Kidney epithelial cell (primary cell): ENCODE data around the gene EIF4G2. TPM values are rescaled to one million over a fixed set of nuclear protein-coding genes. Genes with fewer than 3 reads are reported as not detected.
A peak's percentile ranks its signal among the peaks of the same experiment; 100 is the strongest.

Experiments
- DNase-seq: peaks from one replicate; pipeline ENCODE4 v3.0.0-alpha.2; 2010; ENCODE audit warnings: low read depth
- H3K27me3 ChIP-seq: 2 replicates; pipeline ENCODE4 v1.6.0; 2011; ENCODE audit warnings: low read length; ENCODE audit not compliant: control insufficient read depth, insufficient read depth
- H3K36me3 ChIP-seq: 2 replicates; pipeline ENCODE4 v1.5.1; 2011; ENCODE audit warnings: low read length; ENCODE audit not compliant: control insufficient read depth, insufficient read depth
- H3K4me3 ChIP-seq: 2 replicates; pipeline ENCODE4 v1.5.1; 2011; ENCODE audit warnings: low read depth, mild to moderate bottlenecking, control low read depth, low read length
- total RNA-seq: library from RNA; depleted of rRNA; stranded (reverse); fragments of >200 nt; gene quantifications from 2 replicates; pipeline ENCODE4 v1.2.3, GENCODE V29; 2015
- TF ChIP-seq, protein P1 (sequence below): IDR thresholded peaks from 2 replicates; pipeline ENCODE4 v1.5.1; 2011; ENCODE audit warnings: mild to moderate bottlenecking, moderate library complexity, low read length, control low read depth, inconsistent platforms; ENCODE audit not compliant: insufficient read depth, poor library complexity, severe bottlenecking

The EIF4G2 gene
- total RNA-seq, 1 donor from 2014 or later = 813 TPM

GRCh38 chr11:10762913-10763421 lies 45.8 kb downstream of the EIF4G2 start:
- TF ChIP-seq, protein P1, sequence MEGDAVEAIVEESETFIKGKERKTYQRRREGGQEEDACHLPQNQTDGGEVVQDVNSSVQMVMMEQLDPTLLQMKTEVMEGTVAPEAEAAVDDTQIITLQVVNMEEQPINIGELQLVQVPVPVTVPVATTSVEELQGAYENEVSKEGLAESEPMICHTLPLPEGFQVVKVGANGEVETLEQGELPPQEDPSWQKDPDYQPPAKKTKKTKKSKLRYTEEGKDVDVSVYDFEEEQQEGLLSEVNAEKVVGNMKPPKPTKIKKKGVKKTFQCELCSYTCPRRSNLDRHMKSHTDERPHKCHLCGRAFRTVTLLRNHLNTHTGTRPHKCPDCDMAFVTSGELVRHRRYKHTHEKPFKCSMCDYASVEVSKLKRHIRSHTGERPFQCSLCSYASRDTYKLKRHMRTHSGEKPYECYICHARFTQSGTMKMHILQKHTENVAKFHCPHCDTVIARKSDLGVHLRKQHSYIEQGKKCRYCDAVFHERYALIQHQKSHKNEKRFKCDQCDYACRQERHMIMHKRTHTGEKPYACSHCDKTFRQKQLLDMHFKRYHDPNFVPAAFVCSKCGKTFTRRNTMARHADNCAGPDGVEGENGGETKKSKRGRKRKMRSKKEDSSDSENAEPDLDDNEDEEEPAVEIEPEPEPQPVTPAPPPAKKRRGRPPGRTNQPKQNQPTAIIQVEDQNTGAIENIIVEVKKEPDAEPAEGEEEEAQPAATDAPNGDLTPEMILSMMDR = no peak
- Histone ChIP-seq H3K4me3 (no peak overlapping the region), H3K27me3 (no peaks in the 10 kb centered on the region), H3K36me3 (no peaks in the 10 kb centered on the region)
- no peak for DNase-seq

DNA sequence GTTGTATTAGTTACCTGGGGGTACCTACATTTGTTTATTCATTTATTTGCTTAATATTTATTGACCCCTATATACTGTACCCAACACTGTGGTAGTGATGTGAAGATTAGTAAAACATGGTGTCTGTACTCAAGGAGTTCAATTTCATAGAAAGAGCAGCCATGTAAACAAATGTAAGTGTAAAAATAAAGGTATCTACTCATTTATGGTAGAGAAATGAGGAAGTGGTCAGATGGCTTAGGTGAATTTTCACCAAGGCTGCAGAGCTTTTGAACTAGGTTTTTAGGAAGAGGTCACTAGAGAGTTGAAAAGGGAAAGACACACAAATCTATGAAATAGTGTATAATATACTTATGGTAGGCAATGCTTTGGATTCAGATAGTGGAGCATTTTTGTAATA lies 46.5 kb downstream of the EIF4G2 start:
- DNase-seq = no peak
- no peaks in the 10 kb centered on the region for H3K36me3 ChIP-seq
- H3K4me3 ChIP-seq = no peak overlapping the region
- TF ChIP-seq, protein P1 = no peak
- no peaks in the 10 kb centered on the region for H3K27me3 ChIP-seq

GRCh38 chr11:10761085-10761698 lies 47.5 kb downstream of the EIF4G2 start:
- Histone ChIP-seq H3K4me3 (no peak overlapping the region), H3K36me3 (no peaks in the 10 kb centered on the region), H3K27me3 (no peaks in the 10 kb centered on the region)
- no peak for DNase-seq
- TF ChIP-seq, protein P1 = no peak

DNA sequence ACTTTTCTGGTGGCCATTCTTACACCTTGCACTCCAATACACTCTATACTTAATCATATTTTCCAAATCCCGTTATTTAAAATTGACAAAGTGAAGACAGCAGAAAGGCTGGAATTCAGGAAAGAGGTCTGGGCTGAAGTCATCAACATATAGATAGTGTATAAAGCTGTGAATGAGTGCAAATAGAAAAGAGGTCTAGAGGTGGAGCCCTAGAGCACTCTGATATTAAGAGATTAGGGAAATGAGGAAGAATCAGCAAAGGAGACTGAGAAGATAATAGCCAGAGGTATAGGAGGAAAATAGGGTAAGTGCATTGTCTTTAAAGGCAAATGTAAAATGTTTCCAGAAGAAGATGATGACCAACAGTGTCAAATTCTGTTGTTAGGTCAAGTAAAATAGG lies 49.8 kb downstream of the EIF4G2 start:
- H3K27me3 ChIP-seq = no peaks in the 10 kb centered on the region
- DNase-seq = no peak
- no peak overlapping the region for H3K4me3 ChIP-seq
- TF ChIP-seq, protein P1 = no peak
- H3K36me3 ChIP-seq = no peaks in the 10 kb centered on the region

GRCh38 chr11:10752486-10752885 lies 56.2 kb downstream of the EIF4G2 start:
- Histone ChIP-seq H3K4me3 (peak overlapping the region; percentile 74), H3K36me3 (no peaks in the 10 kb centered on the region), H3K27me3 (no peaks in the 10 kb centered on the region)
- no peak for DNase-seq
- TF ChIP-seq, protein P1 = no peak

GRCh38 chr11:10752061-10752460 lies 56.7 kb downstream of the EIF4G2 start:
- no peak for DNase-seq
- no peaks in the 10 kb centered on the region for H3K36me3 ChIP-seq
- peak overlapping the region; percentile 74 for H3K4me3 ChIP-seq
- TF ChIP-seq, protein P1 = no peak
- H3K27me3 ChIP-seq = no peaks in the 10 kb centered on the region
